ENCODE measurements around the gene EYA2.

GRCh38 chr20:47088335-47088734 is 193.7 kb downstream of the EYA2 start:
- no peak for TF ChIP-seq POLR2A (IDR thresholded peaks at IDR 0.05; ENCODE audit: low read depth, low read length)
- TF ChIP-seq CTCF (IDR thresholded peaks at IDR 0.05; ENCODE audit: extremely low read depth in 1 of 2, insufficient read depth in 1 of 2, low read depth in 1 of 2, low read length in 2 of 2), result no peak
- no peak for TF ChIP-seq GATA2 (IDR thresholded peaks at IDR 0.05; ENCODE audit: insufficient read depth, insufficient read length, low read depth, low read length)
- TF ChIP-seq MAX (IDR thresholded peaks at IDR 0.05; ENCODE audit: insufficient read depth, insufficient read length), result no peak

All from endothelial cell of umbilical vein (primary cell).